GM20431 (cell line): ENCODE measurements around the gene PDE6B.
"Not testable (repeated sequence)": the region's sequence is repeated elsewhere in the genome, so short reads cannot be mapped to it uniquely, and the experiment has no call there.

Experiments
- in situ Hi-C: fragments of 300-500 bp; cut with MseI, MboI; formaldehyde crosslinking; loops from one replicate; pipeline ENCODE4 v1.15.0; 2020; ENCODE audit warnings: low sequenced_read_pairs; ENCODE audit not compliant: unreplicated experiment

Gene PDE6B

GRCh38 chr4:666822-667544 lies 41.6 kb downstream of the PDE6B start:
- in situ Hi-C loops = no loop called here

DNA sequence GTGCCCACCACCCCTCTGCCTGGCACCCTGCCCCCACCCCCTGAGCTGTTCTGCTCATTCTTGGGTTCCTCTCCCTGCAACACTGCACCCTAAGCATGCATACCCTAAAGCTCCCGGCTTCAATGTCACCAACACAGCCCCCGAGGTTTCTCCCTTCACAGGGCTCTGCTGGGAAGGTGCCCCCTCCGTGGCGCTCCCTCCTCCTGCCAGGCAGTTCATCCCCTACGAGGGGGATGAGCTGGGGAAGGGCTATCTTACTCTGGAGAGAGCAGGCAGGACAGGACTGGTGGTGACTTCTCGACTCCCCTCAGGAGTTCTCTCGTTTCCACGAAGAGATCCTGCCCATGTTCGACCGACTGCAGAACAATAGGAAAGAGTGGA lies 42.2 kb downstream of the PDE6B start:
- in situ Hi-C loops = no loop called here

- in situ Hi-C loops = not testable (repeated sequence)
Measured at GRCh38 chr4:668219-668618, 42.8 kb downstream of the PDE6B start.

DNA sequence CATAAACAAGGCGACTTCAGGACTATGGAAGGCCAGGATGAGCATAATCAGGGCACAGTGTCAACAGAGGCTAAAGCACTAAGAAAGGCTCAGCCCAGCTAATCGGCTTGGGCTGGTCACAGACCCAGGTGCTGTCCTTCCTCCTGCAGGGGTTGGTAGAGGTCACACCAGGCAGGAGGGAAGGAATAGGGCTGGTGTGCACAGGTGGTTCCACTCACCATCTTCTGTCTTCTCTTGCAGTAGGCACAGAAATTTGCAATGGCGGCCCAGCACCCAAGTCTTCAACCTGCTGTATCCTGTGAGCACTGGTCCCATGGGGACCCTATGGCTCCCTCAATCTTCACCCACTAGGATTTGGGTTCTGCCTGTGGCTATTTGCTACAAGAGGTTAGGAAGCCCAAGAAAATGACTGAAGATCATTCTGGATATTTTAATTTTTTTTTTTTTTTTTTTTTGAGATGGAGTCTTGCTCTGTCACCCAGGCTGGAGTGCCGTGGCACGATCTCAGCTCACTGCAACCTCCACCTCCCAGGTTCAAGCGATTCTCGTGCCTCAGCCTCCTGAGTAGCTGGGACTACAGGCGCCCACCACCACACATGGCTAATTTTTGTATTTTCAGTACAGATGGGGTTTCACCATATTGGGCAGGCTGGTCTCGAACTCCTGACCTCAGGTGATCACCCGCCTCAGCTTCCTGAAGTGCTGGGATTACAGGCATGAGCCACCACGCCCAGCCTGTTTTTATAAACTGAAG lies 44.6 kb downstream of the PDE6B start:
- in situ Hi-C loops = not testable (repeated sequence)

- in situ Hi-C loops = no loop called here
Measured at GRCh38 chr4:671769-672168, 46.4 kb downstream of the PDE6B start.

DNA sequence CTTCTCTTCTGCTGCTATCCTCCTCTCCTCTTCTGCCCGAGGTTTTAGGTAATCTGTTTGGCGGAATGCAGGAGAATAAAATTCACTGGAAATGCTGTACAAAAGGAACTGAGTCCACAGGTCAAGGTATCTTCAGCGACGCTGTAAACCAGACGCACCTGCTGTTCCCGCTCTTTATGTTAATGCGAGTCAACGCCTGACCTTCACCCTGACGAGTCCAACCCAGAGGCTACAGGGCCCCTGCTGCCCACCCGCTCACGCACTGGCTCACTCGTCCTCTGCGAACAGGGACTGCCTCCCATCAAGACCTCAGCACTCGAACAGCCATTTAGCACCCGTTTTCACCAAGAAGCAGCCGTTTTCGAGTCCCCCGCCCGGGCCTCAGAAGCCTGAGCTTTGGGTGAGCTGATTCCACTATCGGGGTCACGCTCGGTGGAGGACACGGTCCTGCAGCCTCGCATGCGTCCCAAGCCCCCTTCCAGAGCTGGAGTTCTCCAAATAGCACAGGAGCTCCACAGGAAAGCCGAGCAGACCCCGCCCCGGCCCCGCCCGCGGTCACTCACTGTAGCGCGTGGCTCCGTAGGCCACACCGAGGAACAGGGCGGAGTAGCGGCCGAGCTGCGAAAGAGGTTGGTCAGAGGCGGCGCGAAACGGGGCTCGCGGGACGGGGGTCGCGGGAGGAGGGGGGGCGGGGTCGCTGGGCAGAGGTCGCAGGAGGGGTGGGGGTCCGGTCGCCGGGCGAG lies 48.1 kb downstream of the PDE6B start:
- in situ Hi-C loops = no loop called here

GRCh38 chr4:674172-675035 lies 49.0 kb downstream of the PDE6B start, which contains the start of the genes ATP5ME and MYL5:
Gene ATP5ME, minus strand, starts transcription at chr4:674276. Its CDS starts 29 bp downstream, at chr4:674247.
Gene MYL5, plus strand, starts transcription at chr4:674542. Its CDS starts 3,485 bp downstream, at chr4:678027.
- in situ Hi-C loops = no loop called here

DNA sequence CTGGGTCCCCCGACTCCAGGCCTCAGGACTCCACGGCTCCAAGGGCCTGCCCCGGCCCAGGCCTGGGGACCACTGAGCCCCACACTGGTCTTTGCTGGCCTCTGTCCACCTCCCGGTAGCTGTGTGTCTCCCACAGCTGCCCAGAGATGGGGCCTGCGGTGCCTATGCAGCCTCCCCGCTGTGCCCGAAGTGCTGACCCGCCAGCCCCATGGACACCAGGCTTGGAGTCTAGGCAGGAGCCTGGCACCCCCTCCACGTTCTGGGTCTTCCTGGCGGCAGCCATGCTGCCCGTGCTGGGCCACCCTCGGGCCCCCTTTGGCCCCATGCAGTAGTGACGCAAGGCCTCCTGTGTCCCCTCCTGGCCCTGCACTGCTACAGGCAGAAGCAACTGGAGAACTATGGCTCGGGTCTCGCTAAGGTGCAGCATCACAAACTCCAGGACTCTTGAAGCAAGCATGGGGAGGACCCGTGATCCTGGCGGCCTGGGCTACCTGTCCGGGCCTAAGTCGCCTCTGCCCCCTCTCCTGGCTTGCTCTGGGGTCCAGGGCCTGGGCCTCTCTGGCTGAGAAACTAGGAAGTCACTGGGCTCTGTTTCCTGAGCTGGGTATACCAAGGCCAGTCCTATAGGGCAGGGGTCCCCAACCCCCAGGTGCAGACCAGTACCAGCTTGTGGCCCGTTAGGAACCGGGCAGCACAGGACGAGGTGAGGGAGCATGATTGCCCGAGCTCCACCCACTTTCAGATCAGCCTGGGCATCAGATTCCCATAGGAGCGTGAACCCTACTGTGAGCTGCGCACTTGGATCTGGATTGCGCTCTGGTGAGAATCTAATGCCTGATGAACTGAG lies 49.9 kb downstream of the PDE6B start:
- in situ Hi-C loops = no loop called here

- in situ Hi-C loops = no loop called here
Measured at GRCh38 chr4:675980-676870, 50.9 kb downstream of the PDE6B start.

DNA sequence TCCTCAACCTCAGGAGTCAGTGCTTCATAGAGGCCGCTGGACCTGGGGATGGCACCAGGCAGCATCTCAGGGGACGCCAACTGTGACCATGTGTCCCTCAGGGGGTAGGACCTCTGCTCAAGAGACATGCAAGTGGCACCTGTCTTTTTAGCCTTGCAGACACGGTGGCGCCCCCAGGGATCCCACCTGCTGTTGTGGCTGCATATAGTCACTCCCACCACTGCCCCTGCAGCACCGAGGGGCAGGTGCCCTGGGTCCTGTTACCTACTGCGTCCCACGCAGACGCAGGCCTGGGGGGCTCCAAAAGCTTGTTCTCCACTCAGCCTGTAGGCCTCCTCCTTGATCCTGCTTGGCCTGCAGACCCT lies 51.5 kb downstream of the PDE6B start:
- in situ Hi-C loops = no loop called here

DNA sequence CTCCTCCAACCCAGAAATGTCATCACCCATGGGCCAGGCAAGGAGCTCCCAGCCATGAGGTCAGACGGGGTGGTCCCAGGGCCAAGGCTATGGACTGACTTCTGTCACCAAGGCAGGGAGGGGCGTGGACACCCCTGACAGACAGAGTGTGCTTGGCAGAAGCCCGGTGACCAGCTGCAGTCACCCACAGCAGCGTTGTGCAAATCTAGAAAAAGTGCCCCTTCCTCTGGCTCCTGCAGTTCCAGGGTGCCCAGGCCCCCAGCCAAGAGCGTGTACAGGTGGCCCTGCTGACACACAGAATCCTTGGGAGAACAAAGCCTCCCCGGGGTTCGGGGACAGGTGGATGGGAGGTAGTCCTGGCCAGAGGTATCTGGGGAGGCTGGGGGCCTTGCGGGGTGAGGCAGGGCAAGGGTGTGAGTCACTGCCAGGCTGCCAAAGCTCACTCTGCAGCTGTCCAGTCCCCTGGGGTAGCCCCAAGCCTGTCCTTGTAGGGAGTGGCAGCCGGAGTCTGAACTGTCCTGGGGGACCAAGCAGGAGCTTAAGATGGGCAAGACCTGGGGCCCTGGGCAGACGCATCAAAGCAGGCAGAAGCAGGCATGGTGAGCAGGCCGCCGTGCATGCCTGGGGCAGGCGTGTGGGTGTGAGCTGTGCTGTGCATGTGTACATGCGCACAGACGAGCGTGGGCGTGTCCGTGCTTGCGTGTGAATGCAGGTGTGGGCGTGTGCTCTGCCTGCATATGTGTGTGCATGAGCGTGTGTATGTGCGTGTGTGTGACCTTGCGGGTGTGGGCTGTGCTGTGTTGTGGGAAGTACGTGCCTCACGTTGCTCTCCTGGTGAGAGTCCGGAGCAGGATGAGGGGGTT lies 52.3 kb downstream of the PDE6B start:
- in situ Hi-C loops = no loop called here

DNA sequence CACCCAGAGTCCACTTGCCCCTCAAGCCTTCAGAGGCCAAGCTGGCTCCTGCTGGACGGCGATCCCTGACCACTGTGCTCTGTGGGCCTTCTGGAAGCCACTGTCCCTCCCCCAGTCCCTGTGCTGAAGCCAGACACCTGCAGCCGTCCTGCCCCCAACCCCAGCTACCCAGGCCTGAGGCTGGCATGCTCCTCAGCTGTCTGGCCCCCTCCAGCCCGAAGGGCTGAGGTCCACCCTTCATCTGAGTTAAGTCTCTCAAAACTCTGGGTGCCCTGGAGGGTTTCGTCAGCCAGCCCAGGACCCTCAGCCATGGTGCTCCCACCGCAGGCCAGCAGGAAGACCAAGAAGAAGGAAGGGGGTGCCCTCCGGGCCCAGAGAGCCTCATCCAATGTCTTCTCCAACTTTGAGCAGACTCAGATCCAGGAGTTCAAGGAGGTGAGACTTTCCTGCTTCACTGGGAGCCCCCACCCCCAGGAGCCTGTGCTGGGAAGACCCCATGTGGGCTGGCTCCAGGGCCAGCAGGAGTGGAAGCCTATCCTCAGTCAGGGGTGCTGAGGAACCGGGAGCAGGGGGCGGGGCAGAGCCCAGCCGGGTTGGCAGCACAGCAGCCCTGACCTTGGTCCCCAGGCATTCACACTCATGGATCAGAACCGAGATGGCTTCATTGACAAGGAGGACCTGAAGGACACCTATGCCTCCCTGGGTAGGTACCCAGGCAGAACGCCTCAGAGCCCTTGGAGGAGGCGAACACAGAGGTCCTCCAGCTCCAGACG lies 53.1 kb downstream of the PDE6B start:
- in situ Hi-C loops = no loop called here

DNA sequence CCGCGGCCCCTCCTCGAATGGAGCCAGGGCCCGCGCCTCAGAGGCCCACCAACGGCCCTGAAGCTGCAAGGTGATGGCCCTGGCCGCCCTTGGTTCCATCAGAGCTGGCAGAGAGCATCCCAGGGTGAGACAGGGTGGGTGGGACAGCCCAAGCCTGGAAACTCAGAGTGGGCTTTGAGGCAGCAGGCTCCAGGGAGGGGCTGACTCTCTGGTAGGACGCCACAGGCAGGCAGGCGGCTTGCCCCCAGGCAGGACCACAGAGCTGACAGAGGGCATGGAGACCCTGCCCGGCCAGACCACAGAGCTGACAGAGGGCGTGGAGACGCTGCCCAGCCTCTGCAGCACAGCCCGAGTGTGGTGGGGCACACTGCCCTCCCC lies 53.7 kb downstream of the PDE6B start:
- in situ Hi-C loops = no loop called here

DNA sequence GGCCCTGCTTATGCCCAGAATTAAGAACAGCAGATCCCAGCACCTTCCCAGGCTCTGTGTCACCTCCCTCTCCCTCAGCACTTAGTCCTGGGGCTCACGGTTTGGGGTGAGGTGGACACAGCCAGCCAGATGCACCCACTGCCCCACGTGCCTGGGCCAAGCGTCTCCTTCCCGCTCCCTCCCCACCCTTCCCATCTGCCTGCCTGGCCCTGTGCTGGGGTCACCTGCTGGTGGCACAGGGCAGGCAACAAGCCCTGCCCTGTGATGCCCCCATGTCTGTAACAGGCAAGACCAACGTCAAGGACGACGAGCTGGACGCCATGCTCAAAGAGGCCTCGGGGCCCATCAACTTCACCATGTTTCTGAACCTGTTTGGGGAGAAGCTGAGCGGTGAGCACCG lies 54.3 kb downstream of the PDE6B start:
- in situ Hi-C loops = no loop called here

GRCh38 chr4:680091-680490 lies 54.7 kb downstream of the PDE6B start:
- in situ Hi-C loops = no loop called here

DNA sequence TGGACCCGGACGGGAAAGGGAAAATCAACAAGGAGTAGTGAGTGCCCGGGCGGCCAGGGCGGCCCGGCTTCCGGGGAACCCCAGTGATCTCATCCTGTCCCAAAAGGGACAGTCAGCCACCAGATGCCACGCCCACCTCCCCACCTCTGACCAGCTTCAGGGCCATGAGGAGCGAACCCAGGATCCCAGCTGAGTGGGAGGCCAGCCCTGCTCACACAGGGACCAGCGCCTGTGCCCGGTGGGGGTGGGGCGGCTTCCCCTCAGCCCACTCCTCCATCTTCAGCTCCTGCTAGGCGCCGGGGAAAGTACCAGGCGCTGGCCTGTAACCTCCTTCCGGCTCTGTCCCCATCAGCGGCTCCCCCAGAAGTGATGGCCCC lies 55.2 kb downstream of the PDE6B start:
- in situ Hi-C loops = no loop called here
